22Rv1 (cell line): ENCODE results near the gene SLIT3.

Source experiments
- H3K27ac ChIP-seq: fragments of 450-650 bp; 2 replicates; pipeline ENCODE4 v1.5.1; 2017
- CTCF ChIP-seq: fragments of 450-650 bp; IDR thresholded peaks from 2 replicates; pipeline ENCODE4 v1.5.1; 2017; ENCODE audit warnings: mild to moderate bottlenecking
- ZFX ChIP-seq: fragments of 450-650 bp; IDR thresholded peaks from 2 replicates; pipeline ENCODE4 v1.6.1; 2017; ENCODE audit warnings: antibody characterized with exemption, borderline replicate concordance

The SLIT3 gene

GRCh38 chr5:168659286-168659847 is 641.6 kb downstream of the SLIT3 start:
- TF ChIP-seq CTCF: no peak
- TF ChIP-seq ZFX: no peak
- H3K27ac ChIP-seq: no peak overlapping the region

GRCh38 chr5:168658394-168658793 is 642.5 kb downstream of the SLIT3 start:
- TF ChIP-seq CTCF (no peak), ZFX (no peak)
- no peak overlapping the region for H3K27ac ChIP-seq

GRCh38 chr5:168656633-168657032 is 644.3 kb downstream of the SLIT3 start:
- H3K27ac ChIP-seq: no peak overlapping the region

DNA sequence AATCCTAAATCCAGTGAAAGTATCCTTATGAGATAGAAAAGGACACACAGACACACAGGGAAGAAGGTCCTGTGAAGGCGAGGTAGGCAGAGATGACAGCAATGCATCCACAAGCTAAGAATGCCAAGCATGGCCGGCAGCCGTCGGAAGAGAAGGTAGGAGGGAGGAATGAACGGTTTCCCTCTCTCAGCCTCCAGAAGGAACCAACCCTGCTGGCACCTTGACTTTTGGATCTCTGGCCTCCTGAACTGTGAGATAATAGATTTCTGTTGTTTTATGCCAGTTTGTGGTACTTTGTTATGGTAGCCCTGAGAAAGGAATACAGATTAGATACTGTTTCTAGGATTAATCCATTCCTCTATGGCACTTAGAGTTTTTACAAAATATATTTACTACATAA is 645.6 kb downstream of the SLIT3 start:
- TF ChIP-seq ZFX (no peak), CTCF (no peak)
- no peak overlapping the region for H3K27ac ChIP-seq

More at GRCh38 chr5:168656633-168657032, 644.3 kb downstream of the SLIT3 start:
- no peak for TF ChIP-seq CTCF
- no peak for TF ChIP-seq ZFX

DNA sequence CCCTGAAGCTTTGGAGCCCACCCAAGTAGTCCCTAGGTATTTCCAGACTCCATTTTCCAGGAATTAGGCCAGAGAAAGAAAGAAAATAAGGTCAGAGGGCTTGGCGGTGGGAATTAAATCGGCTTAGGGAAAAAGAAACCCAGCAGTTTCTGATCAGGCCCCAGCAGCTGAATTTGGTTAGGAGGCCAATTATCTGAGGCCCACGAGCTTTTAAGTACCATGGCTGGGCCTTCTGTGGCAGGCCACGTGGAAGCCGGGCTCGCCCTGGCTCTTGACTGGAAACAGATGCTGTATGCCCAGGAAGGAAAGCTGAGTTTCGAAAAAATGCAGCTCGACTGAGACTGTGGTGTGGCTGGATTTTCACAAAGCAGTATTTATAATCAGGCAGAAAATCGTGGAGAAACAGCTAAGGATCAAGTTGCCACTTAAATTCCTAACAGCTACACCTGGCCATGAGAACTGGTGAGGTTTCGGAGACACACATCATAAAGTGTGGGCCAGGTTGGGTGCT is 646.7 kb downstream of the SLIT3 start:
- H3K27ac ChIP-seq: no peak overlapping the region
- TF ChIP-seq CTCF (no peak), ZFX (no peak)

DNA sequence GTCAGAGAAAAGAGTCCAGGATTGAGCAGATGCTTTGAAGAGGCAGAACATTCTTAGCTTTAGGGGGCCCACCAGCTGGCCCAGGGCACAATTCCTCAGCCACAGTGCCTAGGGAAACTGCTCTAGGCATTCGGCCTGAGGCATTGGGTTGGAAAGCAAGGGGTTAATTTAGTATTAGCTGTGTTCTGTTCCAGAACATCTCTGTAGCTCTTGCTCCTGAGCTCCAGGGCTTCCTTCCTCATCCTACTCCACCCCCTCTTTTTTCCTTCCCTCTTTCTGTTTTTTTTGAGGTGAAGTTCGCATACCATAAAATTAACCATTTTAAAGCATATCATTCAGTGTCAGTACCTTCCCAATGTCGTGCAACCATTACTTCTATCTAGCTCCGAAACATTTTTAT is 647.3 kb downstream of the SLIT3 start:
- no peak overlapping the region for H3K27ac ChIP-seq
- TF ChIP-seq CTCF (no peak), ZFX (no peak)

- no peak for TF ChIP-seq CTCF
- no peak for TF ChIP-seq ZFX
- no peak overlapping the region for H3K27ac ChIP-seq
These were observed 649.3 kb downstream of the SLIT3 start for GRCh38 chr5:168651648-168652047.
